GM23338 (cell line): ENCODE data around the gene CFAP92. TPM values are rescaled to one million over a fixed set of nuclear protein-coding genes. Genes with fewer than 3 reads are reported as not detected.
"Not testable (repeated sequence)": the region's sequence is repeated elsewhere in the genome, so short reads cannot be mapped to it uniquely, and the experiment has no call there.

Source experiments
- ATAC-seq: fragments of 200-7000 bp; cut with Tn5 transposase; 3 replicates; pipeline ENCODE4 v1.9.1; 2020
- DNase-seq: peaks from one replicate; pipeline ENCODE4 v3.0.0-alpha.2; 2015; ENCODE audit warnings: low spot score
- H2AFZ ChIP-seq: fragments of 200-600 bp; sonication (generic); 2 replicates; pipeline ENCODE4 v1.8.0; 2016; ENCODE audit warnings: antibody characterized with exemption, mild to moderate bottlenecking, moderate library complexity
- H3F3A ChIP-seq: fragments of 200-600 bp; sonication (generic); replicated peaks from 2 replicates; pipeline ENCODE4 v1.8.0; 2017; ENCODE audit warnings: antibody characterized with exemption, mixed run types, low read depth
- H3K27ac ChIP-seq: fragments of 200-600 bp; sonication (generic); 2 replicates; pipeline ENCODE4 v1.6.1; 2016; ENCODE audit warnings: low read depth
- H3K27me3 ChIP-seq: fragments of 200-600 bp; sonication (generic); 2 replicates; pipeline ENCODE4 v1.8.0; 2016; ENCODE audit warnings: mild to moderate bottlenecking, mixed run types, moderate library complexity; ENCODE audit not compliant: insufficient read depth
- H3K36me3 ChIP-seq: fragments of 200-600 bp; sonication (generic); 2 replicates; pipeline ENCODE4 v1.8.0; 2016; ENCODE audit warnings: mild to moderate bottlenecking; ENCODE audit not compliant: insufficient read depth
- H3K4me1 ChIP-seq: fragments of 200-600 bp; sonication (generic); 2 replicates; pipeline ENCODE4 v1.8.0; 2016; ENCODE audit warnings: mild to moderate bottlenecking, moderate library complexity; ENCODE audit not compliant: insufficient read depth
- H3K4me2 ChIP-seq: fragments of 200-600 bp; sonication (generic); 2 replicates; pipeline ENCODE4 v1.7.1; 2017; ENCODE audit warnings: mixed run types
- H3K4me3 ChIP-seq: fragments of 200-600 bp; sonication (generic); 2 replicates; pipeline ENCODE4 v1.6.1; 2016; ENCODE audit warnings: mixed run types
- H3K79me2 ChIP-seq: fragments of 200-600 bp; sonication (generic); replicated peaks from 2 replicates; pipeline ENCODE4 v1.8.0; 2017; ENCODE audit warnings: mild to moderate bottlenecking; ENCODE audit not compliant: insufficient read depth
- H3K9me2 ChIP-seq: fragments of 200-600 bp; sonication (generic); 2 replicates; pipeline ENCODE4 v1.8.0; 2017; ENCODE audit not compliant: insufficient read depth
- H4K20me1 ChIP-seq: fragments of 200-600 bp; sonication (generic); replicated peaks from 2 replicates; pipeline ENCODE4 v1.8.0; 2017; ENCODE audit warnings: mild to moderate bottlenecking; ENCODE audit not compliant: insufficient read depth
- H3K27ac Mint-ChIP-seq: 2 replicates; pipeline ENCODE4 v1.8.0; 2020; ENCODE audit warnings: inconsistent platforms, mild to moderate bottlenecking, moderate library complexity, mixed read lengths
- H3K27me3 Mint-ChIP-seq: 3 replicates; pipeline ENCODE4 v1.8.0; 2022; ENCODE audit warnings: low read depth, mild to moderate bottlenecking, moderate library complexity, mixed read lengths, inconsistent platforms; ENCODE audit not compliant: insufficient read depth, poor library complexity
- H3K36me3 Mint-ChIP-seq: 3 replicates; pipeline ENCODE4 v1.8.0; 2021; ENCODE audit warnings: low read depth, mild to moderate bottlenecking, inconsistent platforms, moderate library complexity, mixed read lengths
- H3K4me1 Mint-ChIP-seq: 3 replicates; pipeline ENCODE4 v1.8.0; 2020; ENCODE audit warnings: mild to moderate bottlenecking, inconsistent platforms, mixed read lengths
- H3K4me3 Mint-ChIP-seq: 3 replicates; pipeline ENCODE4 v1.8.0; 2021; ENCODE audit warnings: moderate library complexity, mild to moderate bottlenecking, inconsistent platforms, mixed read lengths
- H3K9me3 Mint-ChIP-seq: 3 replicates; pipeline ENCODE4 v1.8.0; 2020; ENCODE audit warnings: moderate library complexity, mild to moderate bottlenecking, inconsistent platforms, mixed read lengths
- CREB1 ChIP-seq: fragments of 250-450 bp; sonication (Bioruptor Pico); IDR thresholded peaks from 2 replicates; pipeline ENCODE4 v1.5.0; 2020; ENCODE audit warnings: low read depth, mild to moderate bottlenecking, moderate library complexity
- EZH2 ChIP-seq: fragments of 200-600 bp; sonication (generic); IDR thresholded peaks from one replicate; pipeline ENCODE4 v1.8.0; 2017; ENCODE audit warnings: antibody characterized with exemption, mild to moderate bottlenecking, low read depth; ENCODE audit not compliant: unreplicated experiment
- EZH2phosphoT487 ChIP-seq: fragments of 200-600 bp; sonication (generic); IDR thresholded peaks from one replicate; pipeline ENCODE4 v1.8.1; 2018; ENCODE audit warnings: antibody characterized with exemption; ENCODE audit not compliant: unreplicated experiment
- NANOG ChIP-seq: IDR thresholded peaks from 2 replicates; pipeline ENCODE4 v1.6.1; 2016; ENCODE audit warnings: antibody characterized with exemption, borderline replicate concordance
- REST ChIP-seq: IDR thresholded peaks from one replicate; pipeline ENCODE4 v1.6.1; 2018; ENCODE audit warnings: antibody characterized with exemption; ENCODE audit not compliant: unreplicated experiment
- ZNF114 ChIP-seq: fragments of 250-450 bp; sonication (Bioruptor Pico); IDR thresholded peaks from 2 replicates; pipeline ENCODE4 v1.5.0; 2020; ENCODE audit warnings: mild to moderate bottlenecking, moderate library complexity
- ZNF331 ChIP-seq: fragments of 250-450 bp; sonication (Bioruptor Pico); IDR thresholded peaks from 2 replicates; pipeline ENCODE4 v1.5.0; 2020; ENCODE audit warnings: low read depth, mild to moderate bottlenecking, moderate library complexity
- ZNF462 ChIP-seq: fragments of 250-450 bp; sonication (Bioruptor Pico); IDR thresholded peaks from 2 replicates; pipeline ENCODE4 v1.5.0; 2020; ENCODE audit warnings: mild to moderate bottlenecking, moderate library complexity
- polyA plus RNA-seq: library from polyadenylated mRNA; unstranded; fragments of >200 nt; fragmentation: Nextera tagmentation; extraction: Ambion mirVana; gene quantifications from 2 replicates; pipeline ENCODE4 v1.2.1, GENCODE V29; 2016
- total RNA-seq: library from RNA; depleted of rRNA; stranded (reverse); fragments of >200 nt; shearing (Covaris generic); gene quantifications from 2 replicates; pipeline ENCODE4 v1.2.3, GENCODE V29; 2014

Gene CFAP92
- total and polyA plus RNA-seq, 2 experiments from 2014 or later: 1.6 to 2.3 TPM

GRCh38 chr3:128881576-128881975 lies 112.3 kb downstream of the CFAP92 start (continued):
- TF ChIP-seq ZNF462 (CRISPR knock-in tag): no peak

GRCh38 chr3:128880455-128880854 lies 113.4 kb downstream of the CFAP92 start:
- DNase-seq, H3K36me3 ChIP-seq, ATAC-seq, H3K9me2 ChIP-seq, H3F3A ChIP-seq, H3K27me3 ChIP-seq, H3K9me3 Mint-ChIP-seq, H3K27ac ChIP-seq, H4K20me1 ChIP-seq, H2AFZ ChIP-seq: not testable (repeated sequence)
- H3K4me3 Mint-ChIP-seq: peak overlapping the region; percentile 93
- peaks cover 13% of the 10 kb centered on the region for H3K36me3 Mint-ChIP-seq
- H3K4me2 ChIP-seq: peak overlapping the region; percentile 97
- peak overlapping the region; percentile 81 for H3K4me3 ChIP-seq
- peak overlapping the region; percentile 96 for H3K27ac Mint-ChIP-seq
- peaks cover 16% of the 10 kb centered on the region for H3K27me3 Mint-ChIP-seq
- peaks cover 19% of the 10 kb centered on the region; the same call in 1 of the 2 replicates for H3K4me1 ChIP-seq
- H3K4me1 Mint-ChIP-seq: peaks cover 25% of the 10 kb centered on the region
- peaks cover 53% of the 10 kb centered on the region for H3K79me2 ChIP-seq

- Histone ChIP-seq H3K4me3 (peak overlapping the region; percentile 81), H4K20me1 (no peaks in the 10 kb centered on the region; the same call in 1 of the 2 replicates), H3K4me2 (peak overlapping the region; percentile 97), H3K36me3 (no peaks in the 10 kb centered on the region), H2AFZ (peak overlapping the region; percentile 80; the same call in 1 of the 2 replicates), H3K9me2 (no peaks in the 10 kb centered on the region), H3K79me2 (peaks cover 53% of the 10 kb centered on the region), H3K4me1 (peaks cover 19% of the 10 kb centered on the region; the same call in 1 of the 2 replicates), H3K27me3 (no peaks in the 10 kb centered on the region), H3F3A (no peaks in the 10 kb centered on the region), H3K27ac (peak overlapping the region; percentile 76; the same call in 1 of the 2 replicates)
- Mint-ChIP-seq H3K27me3 (peaks cover 15% of the 10 kb centered on the region), H3K27ac (peak overlapping the region; percentile 96), H3K4me3 (peak overlapping the region; percentile 93), H3K36me3 (peaks cover 11% of the 10 kb centered on the region), H3K9me3 (no peaks in the 10 kb centered on the region), H3K4me1 (peaks cover 27% of the 10 kb centered on the region)
- DNase-seq: no peak
- ATAC-seq: peak; percentile 7
- TF ChIP-seq EZH2 (no peak), CREB1 (CRISPR knock-in tag) (no peak), ZNF114 (CRISPR knock-in tag) (no peak), NANOG (no peak), REST (no peak), EZH2phosphoT487 (no peak), ZNF331 (no peak)
These were observed 113.9 kb downstream of the CFAP92 start for GRCh38 chr3:128879991-128880390.
